Activated CD4-positive, alpha-beta T cell treated with anti-CD3 and anti-CD28 coated beads, Interleukin-2, amount 50 U/mL, for 24 hours (primary cell): Measurements from ENCODE around the gene MDFIC.

Experiments
- DNase-seq, 2 donors: peaks; one replicate each; pipeline ENCODE4 v3.0.0-alpha.2; 2020; ENCODE audit warnings: low read depth in 1 of 2, low spot score in 1 of 2

MDFIC gene

GRCh38 chr7:114924038-114924712 is 2.3 kb downstream of the MDFIC start:
- DNase-seq = no peak

- DNase-seq = no peak
Measured at GRCh38 chr7:114925434-114925833, 3.5 kb downstream of the MDFIC start.

GRCh38 chr7:114928060-114928459 is 6.2 kb downstream of the MDFIC start:
- DNase-seq = no peak

GRCh38 chr7:114929570-114929969 is 7.7 kb downstream of the MDFIC start:
- DNase-seq = no peak

GRCh38 chr7:114930107-114930661 is 8.3 kb downstream of the MDFIC start:
- no peak for DNase-seq

- no peak for DNase-seq
Measured at GRCh38 chr7:114930829-114931655, 9.1 kb downstream of the MDFIC start.

GRCh38 chr7:114931656-114932011 is 9.7 kb downstream of the MDFIC start:
- peak in 1 of 2 donors; percentile 51 for DNase-seq

- DNase-seq = no peak
Measured at GRCh38 chr7:114932991-114933390, 11.1 kb downstream of the MDFIC start.

- no peak for DNase-seq
Measured at GRCh38 chr7:114933658-114934057, 11.8 kb downstream of the MDFIC start.

GRCh38 chr7:114934086-114934485 is 12.2 kb downstream of the MDFIC start:
- DNase-seq = no peak

GRCh38 chr7:114934713-114935112 is 12.8 kb downstream of the MDFIC start:
- no peak for DNase-seq

- no peak for DNase-seq
Measured at GRCh38 chr7:114936471-114936870, 14.6 kb downstream of the MDFIC start.

- no peak for DNase-seq
Measured at GRCh38 chr7:114937446-114937845, 15.6 kb downstream of the MDFIC start.

GRCh38 chr7:114938785-114939184 is 16.9 kb downstream of the MDFIC start:
- DNase-seq = no peak

GRCh38 chr7:114939484-114940097 is 17.7 kb downstream of the MDFIC start:
- no peak for DNase-seq

- DNase-seq = no peak
Measured at GRCh38 chr7:114940220-114940619, 18.3 kb downstream of the MDFIC start.

GRCh38 chr7:114941692-114942091 is 19.8 kb downstream of the MDFIC start:
- DNase-seq = no peak

GRCh38 chr7:114942446-114943175 is 20.7 kb downstream of the MDFIC start:
- DNase-seq = no peak

- DNase-seq = no peak
Measured at GRCh38 chr7:114943530-114943929, 21.6 kb downstream of the MDFIC start.

GRCh38 chr7:114943953-114944744 is 22.3 kb downstream of the MDFIC start:
- no peak for DNase-seq
